NT2/D1 (cell line): Measurements from ENCODE around the gene RASD2.

Experiments used
- DNase-seq: peaks from one replicate; pipeline ENCODE4 v3.0.0-alpha.2; 2011; ENCODE audit warnings: low read depth, low spot score
- H3K27me3 ChIP-seq: 2 replicates; pipeline ENCODE4 v1.6.0; 2011; ENCODE audit warnings: mild to moderate bottlenecking; ENCODE audit not compliant: insufficient read length, insufficient read depth
- H3K36me3 ChIP-seq: 2 replicates; pipeline ENCODE4 v1.6.1; 2011; ENCODE audit warnings: mild to moderate bottlenecking, low read length, mixed read lengths; ENCODE audit not compliant: insufficient read depth, insufficient read length
- H3K4me1 ChIP-seq: 2 replicates; pipeline ENCODE4 v1.5.1; 2011; ENCODE audit not compliant: insufficient read depth, insufficient read length
- H3K4me3 ChIP-seq: 2 replicates; pipeline ENCODE4 v1.5.1; 2011; ENCODE audit warnings: low read depth; ENCODE audit not compliant: insufficient read length
- H3K9ac ChIP-seq: 2 replicates; pipeline ENCODE4 v1.6.0; 2011; ENCODE audit warnings: low read depth; ENCODE audit not compliant: insufficient read length
- H3K9me3 ChIP-seq: 2 replicates; pipeline ENCODE4 v1.5.1; 2011; ENCODE audit warnings: mild to moderate bottlenecking, low read length; ENCODE audit not compliant: insufficient read depth
- SUZ12 ChIP-seq: IDR thresholded peaks from 2 replicates; pipeline ENCODE4 v1.6.1; 2011; ENCODE audit not compliant: insufficient read length, insufficient read depth; ENCODE audit errors: extremely low read depth
- YY1 ChIP-seq: IDR thresholded peaks from 2 replicates; pipeline ENCODE4 v1.6.1; 2011; ENCODE audit not compliant: insufficient read length, insufficient read depth
- ZNF274 ChIP-seq: IDR thresholded peaks from 2 replicates; pipeline ENCODE4 v1.6.1; 2011; ENCODE audit warnings: mild to moderate bottlenecking, low read depth, low read length

RASD2 gene

DNA sequence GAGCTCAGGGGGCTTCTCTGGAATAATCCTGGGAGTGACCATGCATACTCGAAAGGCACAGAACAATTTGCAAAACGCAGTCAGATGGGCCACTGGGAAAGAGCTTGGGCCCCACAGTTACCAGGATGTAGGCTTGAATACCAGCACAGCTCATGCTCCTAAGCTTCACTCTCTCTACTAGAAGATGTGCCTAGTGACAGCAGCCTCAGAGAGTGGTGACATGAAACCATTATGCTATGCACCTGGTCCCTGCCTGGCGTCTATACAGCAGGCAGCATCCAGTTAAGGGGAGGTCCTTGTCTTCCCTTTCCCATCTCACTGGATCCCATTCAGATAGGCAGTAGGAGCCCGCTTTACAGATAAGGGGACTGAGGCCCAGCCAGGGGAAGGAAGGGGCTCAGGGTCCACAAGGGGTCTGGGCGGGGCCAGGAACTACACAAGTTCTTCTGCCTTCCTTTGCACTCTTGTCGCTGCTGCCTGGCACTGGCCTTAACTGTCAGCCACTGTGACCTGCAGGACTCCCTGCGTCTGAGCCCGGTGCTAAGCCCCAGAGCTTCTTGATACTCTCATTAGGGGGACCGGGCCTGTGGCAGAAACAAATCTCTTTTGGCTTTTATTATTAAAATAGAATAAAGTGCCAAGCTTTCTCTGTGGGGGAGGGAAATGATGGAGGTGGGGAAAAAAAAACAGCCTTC is 21.2 kb upstream of the RASD2 start:
- H3K36me3 ChIP-seq: no peaks in the 10 kb centered on the region
- H3K27me3 ChIP-seq: peaks cover 8% of the 10 kb centered on the region
- peaks cover 4% of the 10 kb centered on the region for H3K4me1 ChIP-seq
- no peak for DNase-seq
- no peak overlapping the region for H3K4me3 ChIP-seq
- no peak overlapping the region for H3K9ac ChIP-seq
- TF ChIP-seq ZNF274 (no peak), SUZ12 (no peak), YY1 (no peak)
- no peaks in the 10 kb centered on the region for H3K9me3 ChIP-seq

DNA sequence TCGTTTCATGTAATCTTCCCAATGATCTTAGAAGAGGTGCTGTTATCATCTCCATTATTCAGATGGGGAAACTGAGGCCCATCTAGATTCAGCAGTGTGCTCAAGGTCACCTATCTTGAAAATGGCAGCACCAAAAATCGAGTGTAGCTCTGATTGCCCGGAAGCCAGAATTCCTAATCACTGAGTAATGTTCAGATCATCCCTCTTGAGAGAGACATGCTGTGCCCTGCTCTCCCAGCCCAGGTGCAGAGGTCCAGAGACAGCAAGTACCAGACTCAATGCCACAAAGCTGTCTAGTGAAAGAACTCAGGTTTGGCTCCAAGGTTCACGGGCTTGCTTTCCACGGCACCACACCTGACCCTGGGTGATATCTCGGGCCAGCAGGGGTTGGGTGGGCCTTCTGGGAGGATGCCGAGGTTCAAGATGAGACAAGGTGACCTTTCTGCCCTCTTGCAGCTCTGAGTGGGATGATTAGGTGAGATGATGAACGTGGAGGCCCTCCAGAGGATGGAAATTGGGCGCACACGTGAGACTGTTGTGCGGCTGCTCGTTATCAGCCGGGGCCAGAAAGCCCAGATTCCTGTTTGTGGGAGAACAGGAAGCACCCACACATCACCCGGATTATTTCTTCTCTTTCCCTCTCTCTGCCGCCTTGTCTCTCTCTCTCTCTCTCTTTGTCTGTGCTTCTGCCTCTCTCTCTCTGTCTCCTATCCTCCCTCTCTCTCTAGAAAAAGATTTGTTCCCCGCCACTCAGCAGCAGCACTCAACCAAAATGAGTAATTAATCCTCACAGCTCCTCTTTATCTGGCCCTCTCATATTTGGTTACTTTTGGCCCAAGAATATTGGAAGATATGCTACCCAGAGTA is 19.0 kb upstream of the RASD2 start:
- no peak for DNase-seq
- peaks cover 8% of the 10 kb centered on the region for H3K27me3 ChIP-seq
- H3K4me3 ChIP-seq: no peak overlapping the region
- TF ChIP-seq SUZ12: no peak
- no peak for TF ChIP-seq YY1
- no peaks in the 10 kb centered on the region for H3K9me3 ChIP-seq
- no peak overlapping the region for H3K9ac ChIP-seq
- H3K4me1 ChIP-seq: peaks cover 4% of the 10 kb centered on the region
- no peaks in the 10 kb centered on the region for H3K36me3 ChIP-seq

DNA sequence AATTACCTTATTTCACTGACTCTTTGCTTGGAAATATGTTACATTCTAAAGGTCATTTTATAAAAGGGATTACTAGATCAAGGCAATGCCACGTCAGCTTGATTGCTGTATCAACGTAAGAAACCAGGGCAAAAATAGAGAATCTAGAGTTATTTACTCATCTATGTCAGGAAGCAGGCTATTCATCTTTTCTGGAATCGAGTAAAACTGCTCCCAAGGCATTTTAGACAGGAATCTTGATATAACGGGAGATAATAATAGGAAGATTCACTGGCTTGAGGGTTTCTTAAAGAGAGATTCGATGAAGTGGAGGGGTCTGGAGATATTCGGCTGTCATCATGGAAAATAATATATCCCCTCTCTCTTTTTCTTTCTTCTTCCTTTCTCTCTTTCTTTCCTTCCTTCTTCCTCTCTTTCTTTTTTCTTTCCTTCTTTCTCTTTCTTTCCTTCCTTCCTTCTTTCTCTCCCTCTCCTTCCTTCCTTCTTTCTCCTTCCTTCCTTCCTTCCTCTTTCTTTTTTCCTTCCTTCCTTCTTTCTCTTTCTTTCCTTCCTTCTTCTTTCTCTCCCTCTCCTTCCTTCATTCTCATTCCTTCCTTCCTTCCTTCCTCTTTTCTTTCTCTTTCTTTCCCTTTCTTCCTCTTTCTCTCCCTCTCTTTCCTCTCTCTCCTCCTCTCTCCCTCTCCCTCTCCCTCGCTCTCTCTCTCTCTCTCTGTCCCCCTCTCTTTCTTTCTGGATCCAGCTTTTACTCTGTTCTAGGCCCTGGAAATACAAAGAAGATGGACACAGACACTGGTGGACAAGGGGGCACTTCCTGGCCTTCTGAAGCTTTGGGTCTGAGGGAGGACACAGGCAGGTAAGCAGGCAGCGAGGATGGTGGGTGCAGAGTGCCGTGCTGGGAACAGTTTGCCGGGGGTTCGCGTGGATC is 18.1 kb upstream of the RASD2 start:
- Histone ChIP-seq H3K4me3 (no peak overlapping the region), H3K36me3 (no peaks in the 10 kb centered on the region), H3K9me3 (no peaks in the 10 kb centered on the region), H3K9ac (no peak overlapping the region), H3K4me1 (peaks cover 3% of the 10 kb centered on the region), H3K27me3 (peaks cover 8% of the 10 kb centered on the region)
- TF ChIP-seq YY1 (no peak), SUZ12 (no peak)
- DNase-seq: no peak

DNA sequence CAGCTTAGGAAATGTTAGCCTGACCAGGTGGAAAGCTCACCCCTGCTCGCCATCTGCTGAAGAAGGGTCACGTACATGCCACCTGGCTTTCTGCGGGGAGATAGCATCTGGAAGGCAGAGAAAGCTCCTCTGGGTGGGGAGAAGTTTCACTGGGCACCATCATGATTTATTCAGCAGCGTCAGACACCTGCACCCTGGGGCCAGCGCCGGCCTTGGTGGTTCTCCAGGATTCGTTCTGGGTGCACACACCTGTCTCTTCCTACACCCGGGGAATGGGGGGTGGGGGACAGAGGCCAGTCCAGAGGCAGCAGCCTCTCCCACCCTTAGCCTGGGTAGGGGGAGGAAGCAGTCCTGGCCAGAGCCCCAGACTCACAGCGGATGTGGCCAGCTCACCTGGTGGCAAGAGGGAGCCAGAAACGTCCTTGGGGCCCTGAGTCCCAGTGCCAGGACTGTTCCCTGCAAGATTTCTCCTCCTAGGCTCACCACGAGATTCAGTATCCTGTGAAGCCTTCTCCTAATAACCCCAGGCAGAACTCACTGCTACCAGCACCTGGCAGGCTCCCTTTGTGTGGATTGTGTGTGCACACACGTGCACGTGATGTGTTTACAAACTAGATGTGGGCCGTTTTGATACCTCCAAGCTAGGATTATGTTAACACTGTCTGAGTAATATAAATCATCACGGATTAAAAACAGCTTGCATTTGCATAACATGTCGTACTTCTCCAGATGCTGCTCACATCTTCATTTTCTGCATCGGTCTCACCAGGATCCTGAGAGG is 17.3 kb upstream of the RASD2 start:
- Histone ChIP-seq H3K9ac (no peak overlapping the region), H3K4me3 (no peak overlapping the region), H3K27me3 (peaks cover 8% of the 10 kb centered on the region), H3K9me3 (no peaks in the 10 kb centered on the region), H3K36me3 (no peaks in the 10 kb centered on the region), H3K4me1 (peaks cover 3% of the 10 kb centered on the region)
- no peak for DNase-seq
- TF ChIP-seq ZNF274 (no peak), SUZ12 (no peak), YY1 (no peak)

DNA sequence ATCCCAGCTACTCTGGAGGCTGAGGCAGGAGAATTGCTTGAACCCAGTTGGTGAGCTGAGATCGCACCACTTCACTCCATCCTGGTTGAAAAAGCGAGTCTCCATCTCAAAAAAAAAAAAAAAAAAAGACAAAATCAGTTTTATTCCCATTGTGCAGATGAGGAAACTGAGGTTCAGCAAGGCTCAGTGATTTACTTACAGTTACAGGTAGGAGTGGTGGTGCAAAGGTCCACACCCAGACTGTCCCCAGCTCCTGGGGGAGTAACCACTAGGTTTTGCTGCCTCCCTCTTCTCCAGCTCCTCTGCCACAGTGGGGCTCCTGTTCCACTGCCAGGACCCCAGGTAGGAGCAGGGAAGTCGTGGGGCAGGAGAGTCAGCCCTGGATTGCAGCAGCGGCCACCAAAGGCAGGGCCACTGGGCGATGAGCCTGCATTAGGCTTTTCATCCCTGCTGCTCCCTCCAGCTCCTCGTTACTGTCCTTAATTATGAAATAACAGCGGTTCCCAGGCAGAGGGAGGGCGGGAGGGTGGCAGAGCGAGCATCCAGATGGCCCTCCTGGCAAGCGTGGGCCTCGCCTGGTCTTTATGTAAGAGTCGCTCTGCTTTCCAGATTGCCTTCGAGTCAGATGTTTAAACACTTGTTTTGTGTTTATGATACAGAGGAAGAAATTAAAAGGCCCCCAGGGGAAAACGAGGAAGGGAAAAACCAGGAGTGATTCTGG is 15.5 kb upstream of the RASD2 start:
- no peaks in the 10 kb centered on the region for H3K4me1 ChIP-seq
- TF ChIP-seq SUZ12 (no peak), YY1 (no peak), ZNF274 (no peak)
- H3K9me3 ChIP-seq: no peaks in the 10 kb centered on the region; the same call in 1 of the 2 replicates
- peaks cover 8% of the 10 kb centered on the region for H3K27me3 ChIP-seq
- H3K36me3 ChIP-seq: no peaks in the 10 kb centered on the region
- DNase-seq: no peak
- H3K4me3 ChIP-seq: no peak overlapping the region
- H3K9ac ChIP-seq: no peak overlapping the region

DNA sequence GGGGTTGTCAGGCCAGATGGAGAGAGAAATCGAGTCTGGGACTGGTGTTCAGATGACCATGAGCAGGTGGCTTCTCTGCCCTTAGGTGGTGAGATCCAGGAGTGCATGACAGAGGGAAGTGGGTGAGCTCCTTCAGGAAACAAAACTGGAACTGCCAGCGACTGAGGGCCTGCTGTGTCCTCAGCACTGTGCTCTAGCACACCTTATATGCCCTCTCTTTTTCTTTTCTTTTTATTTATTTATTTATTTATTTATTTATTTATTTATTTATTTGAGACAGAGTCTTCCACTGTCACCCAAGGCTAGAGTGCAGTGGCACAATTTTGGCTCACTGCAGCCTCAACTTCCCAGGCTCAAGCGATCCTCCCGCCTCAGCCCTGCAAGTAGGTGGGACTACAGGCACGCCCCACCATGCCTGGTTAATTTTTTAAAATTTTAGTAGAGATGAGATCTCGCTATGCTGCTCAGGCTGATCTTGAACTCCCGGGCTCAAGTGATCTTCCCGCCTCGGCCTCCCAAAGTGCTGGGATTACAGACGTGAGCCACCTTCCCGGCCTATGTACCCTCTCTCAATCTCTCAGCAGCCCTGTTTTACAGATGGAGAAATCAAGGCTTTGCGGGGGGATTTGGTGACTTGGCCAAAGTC is 14.8 kb upstream of the RASD2 start:
- H3K4me1 ChIP-seq: no peaks in the 10 kb centered on the region
- no peak overlapping the region for H3K4me3 ChIP-seq
- no peaks in the 10 kb centered on the region for H3K36me3 ChIP-seq
- DNase-seq: no peak
- no peaks in the 10 kb centered on the region; the same call in 1 of the 2 replicates for H3K9me3 ChIP-seq
- H3K9ac ChIP-seq: no peak overlapping the region
- H3K27me3 ChIP-seq: peaks cover 8% of the 10 kb centered on the region
- TF ChIP-seq ZNF274 (no peak), YY1 (no peak), SUZ12 (no peak)
